IgD-negative memory B cell (primary cell): ENCODE measurements around the gene ZNF598. TPM values are rescaled to one million over a fixed set of nuclear protein-coding genes. Genes with fewer than 3 reads are reported as not detected.

Source experiments
- H3K27ac Mint-ChIP-seq, 3 donors: one replicate each; pipeline ENCODE4 v1.8.0; 2020 to 2022; ENCODE audit warnings: mild to moderate bottlenecking in 3 of 3, mixed read lengths in 3 of 3, moderate library complexity in 1 of 3
- H3K27me3 Mint-ChIP-seq: one replicate; pipeline ENCODE4 v1.8.0; 2021; ENCODE audit warnings: mixed read lengths
- H3K36me3 Mint-ChIP-seq: one replicate; pipeline ENCODE4 v1.8.0; 2020; ENCODE audit warnings: mild to moderate bottlenecking, mixed read lengths
- H3K4me1 Mint-ChIP-seq, 3 donors: one replicate each; pipeline ENCODE4 v1.8.0; 2020 to 2022; ENCODE audit warnings: mixed read lengths in 3 of 3, mild to moderate bottlenecking in 1 of 3
- H3K4me3 Mint-ChIP-seq, 4 donors: one replicate each; pipeline ENCODE4 v1.8.0; 2020 to 2022; ENCODE audit warnings: mild to moderate bottlenecking in 4 of 4, mixed read lengths in 4 of 4, moderate library complexity in 3 of 4
- H3K9me3 Mint-ChIP-seq, 3 donors: one replicate each; pipeline ENCODE4 v1.8.0; 2020 to 2021; ENCODE audit warnings: mixed read lengths in 3 of 3, mild to moderate bottlenecking in 1 of 3
- polyA plus RNA-seq: library from polyadenylated mRNA; unstranded; fragments of 300-500 nt; fragmentation: Illumina TruSeq; gene quantifications from one replicate; pipeline ENCODE4 v1.2.3, GENCODE V29; 2021

The ZNF598 gene
- polyA plus RNA-seq, 1 donor from 2014 or later = 11.0 TPM

DNA sequence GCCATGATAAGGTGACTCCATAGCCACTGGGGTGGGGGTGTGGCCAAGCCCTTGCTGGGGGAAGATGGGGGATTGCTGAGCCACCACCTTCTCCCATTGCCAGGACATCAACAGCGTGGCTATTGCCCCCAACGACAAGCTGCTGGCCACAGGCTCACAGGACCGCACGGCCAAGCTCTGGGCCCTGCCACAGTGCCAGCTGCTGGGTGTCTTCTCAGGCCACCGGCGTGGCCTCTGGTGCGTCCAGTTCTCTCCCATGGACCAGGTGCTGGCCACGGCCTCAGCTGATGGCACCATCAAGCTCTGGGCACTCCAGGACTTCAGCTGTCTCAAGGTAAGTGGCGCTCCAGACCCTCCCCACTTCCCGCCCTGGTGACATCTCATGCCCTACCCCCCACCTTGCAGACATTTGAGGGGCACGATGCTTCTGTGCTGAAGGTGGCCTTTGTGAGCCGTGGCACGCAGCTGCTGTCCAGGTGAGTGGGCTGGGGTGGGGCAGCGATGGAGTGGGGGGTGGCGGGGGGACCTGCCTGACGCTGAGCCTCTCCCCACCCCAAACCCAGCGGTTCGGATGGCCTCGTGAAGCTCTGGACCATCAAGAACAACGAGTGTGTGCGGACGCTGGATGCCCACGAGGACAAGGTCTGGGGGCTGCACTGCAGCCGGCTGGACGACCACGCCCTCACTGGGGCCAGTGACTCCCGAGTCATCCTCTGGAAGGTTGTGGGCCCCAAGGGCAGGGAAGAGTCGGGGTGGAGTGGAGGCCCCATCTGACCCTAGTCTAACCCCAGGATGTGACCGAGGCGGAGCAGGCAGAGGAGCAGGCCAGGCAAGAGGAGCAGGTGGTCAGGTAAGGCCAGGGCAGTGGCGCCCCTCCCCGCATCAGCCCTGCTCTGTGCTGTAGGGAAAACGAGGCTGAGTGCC is 32.4 kb downstream of the ZNF598 start:
- no peak overlapping the region for H3K4me3 Mint-ChIP-seq

DNA sequence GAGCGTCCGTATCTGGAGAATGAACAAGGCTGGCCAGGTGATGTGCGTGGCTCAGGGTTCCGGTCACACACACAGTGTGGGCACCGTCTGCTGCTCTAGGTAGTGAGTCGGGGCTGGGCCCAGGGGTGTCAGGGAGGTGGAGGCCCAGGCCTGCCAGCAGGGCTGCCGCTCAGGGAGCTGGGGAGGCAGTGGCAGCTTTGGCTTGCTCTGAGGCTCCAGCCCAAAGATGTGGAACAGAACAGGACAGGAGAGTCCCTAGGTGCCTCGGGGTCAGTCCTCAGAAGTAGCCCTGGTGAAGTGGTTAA is 33.5 kb downstream of the ZNF598 start:
- peak overlapping the region in 1 of 4 donors; percentile 35 for H3K4me3 Mint-ChIP-seq
- H3K9me3 Mint-ChIP-seq = no peaks in the 10 kb centered on the region
- H3K27me3 Mint-ChIP-seq = peaks cover 11% of the 10 kb centered on the region
- peaks cover 9 to 10% (median 9%) of the 10 kb centered on the region in 3 donors for H3K4me1 Mint-ChIP-seq
- peaks cover 5% of the 10 kb centered on the region for H3K36me3 Mint-ChIP-seq
- H3K27ac Mint-ChIP-seq = peak overlapping the region in 2 of 3 donors; percentile 43 to 73

More for the DNA sequence above, 32.4 kb downstream of the ZNF598 start:
- Mint-ChIP-seq H3K9me3 (no peaks in the 10 kb centered on the region), H3K36me3 (peaks cover 2% of the 10 kb centered on the region), H3K27ac (no peak overlapping the region), H3K27me3 (peaks cover 15% of the 10 kb centered on the region), H3K4me1 (peaks cover 0 to 3% (median 3%) of the 10 kb centered on the region in 3 donors)

DNA sequence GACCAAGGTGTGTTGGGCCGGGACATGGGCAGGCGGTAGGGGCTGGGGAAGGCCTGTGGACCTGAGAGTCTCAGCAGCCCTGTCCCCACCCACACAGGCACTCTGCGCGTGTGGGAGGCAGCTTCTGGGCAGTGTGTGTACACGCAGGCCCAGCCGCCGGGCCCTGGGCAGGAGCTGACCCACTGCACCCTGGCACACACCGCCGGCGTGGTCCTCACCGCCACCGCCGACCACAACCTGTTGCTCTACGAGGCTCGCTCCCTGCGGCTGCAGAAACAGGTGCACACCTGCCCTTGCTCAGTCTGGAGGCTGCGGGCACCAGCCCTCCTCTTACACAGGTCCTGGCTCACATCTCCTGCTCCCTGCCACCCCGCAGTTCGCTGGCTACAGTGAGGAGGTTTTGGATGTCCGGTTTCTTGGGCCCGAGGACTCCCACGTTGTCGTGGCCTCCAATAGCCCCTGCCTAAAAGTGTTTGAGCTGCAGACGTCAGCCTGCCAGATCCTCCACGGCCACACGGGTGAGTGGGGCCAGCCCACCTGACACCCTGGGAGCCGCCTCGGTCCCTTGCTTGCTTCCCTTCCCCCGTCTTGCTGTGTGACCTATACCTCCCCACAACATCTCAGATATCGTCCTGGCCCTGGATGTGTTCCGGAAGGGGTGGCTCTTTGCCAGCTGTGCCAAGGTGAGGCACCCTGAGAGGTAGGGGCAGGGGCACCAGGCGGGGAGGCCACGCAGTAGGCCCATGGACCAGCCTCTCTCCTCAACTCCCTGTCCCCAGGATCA is 34.0 kb downstream of the ZNF598 start:
- Mint-ChIP-seq H3K27me3 (peaks cover 6% of the 10 kb centered on the region), H3K27ac (peak overlapping the region; percentile 43 to 73 (median 46)), H3K36me3 (peaks cover 5% of the 10 kb centered on the region), H3K4me1 (peaks cover 9 to 12% (median 12%) of the 10 kb centered on the region in 3 donors), H3K4me3 (peak overlapping the region in 1 of 4 donors; percentile 35), H3K9me3 (no peaks in the 10 kb centered on the region)

DNA sequence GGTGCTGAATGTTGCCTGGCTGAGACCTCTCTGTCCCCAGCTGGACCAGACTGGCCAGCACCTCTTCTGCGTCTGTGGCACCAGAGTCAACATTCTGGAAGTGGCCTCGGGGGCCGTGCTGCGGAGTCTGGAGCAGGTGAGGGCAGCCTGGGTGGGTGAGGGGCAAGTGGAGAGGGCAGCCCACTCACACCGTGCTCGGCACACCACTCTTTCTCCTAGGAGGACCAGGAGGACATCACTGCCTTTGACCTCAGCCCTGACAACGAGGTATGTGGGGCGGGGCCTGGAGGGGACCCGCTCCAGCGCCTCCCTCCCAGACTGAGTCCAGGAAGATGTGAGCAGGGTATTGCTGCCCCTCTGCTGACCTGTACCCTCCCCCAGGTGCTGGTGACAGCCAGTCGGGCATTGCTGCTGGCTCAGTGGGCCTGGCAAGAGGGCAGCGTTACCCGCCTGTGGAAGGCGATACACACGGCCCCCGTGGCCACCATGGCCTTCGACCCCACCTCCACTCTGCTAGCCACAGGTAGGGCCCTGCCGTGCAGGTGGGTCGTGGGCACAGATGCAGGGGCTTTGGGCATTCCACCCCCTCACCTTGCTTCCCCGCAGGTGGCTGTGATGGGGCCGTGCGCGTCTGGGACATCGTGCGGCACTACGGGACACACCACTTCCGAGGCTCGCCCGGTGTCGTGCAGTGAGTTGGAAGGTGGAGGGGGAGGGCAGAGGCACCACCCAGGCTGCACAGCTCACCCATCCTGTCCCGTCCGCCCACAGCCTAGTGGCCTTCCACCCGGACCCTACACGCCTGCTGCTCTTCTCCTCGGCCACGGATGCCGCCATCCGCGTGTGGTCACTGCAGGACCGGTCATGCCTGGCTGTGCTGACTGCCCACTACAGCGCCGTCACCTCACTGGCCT is 35.2 kb downstream of the ZNF598 start:
- Mint-ChIP-seq H3K9me3 (no peaks in the 10 kb centered on the region), H3K36me3 (peaks cover 5% of the 10 kb centered on the region), H3K27me3 (no peaks in the 10 kb centered on the region), H3K4me1 (peaks cover 9 to 12% (median 12%) of the 10 kb centered on the region in 3 donors), H3K27ac (peak overlapping the region in 1 of 3 donors; percentile 99), H3K4me3 (peak overlapping the region in 1 of 4 donors; percentile 74)

DNA sequence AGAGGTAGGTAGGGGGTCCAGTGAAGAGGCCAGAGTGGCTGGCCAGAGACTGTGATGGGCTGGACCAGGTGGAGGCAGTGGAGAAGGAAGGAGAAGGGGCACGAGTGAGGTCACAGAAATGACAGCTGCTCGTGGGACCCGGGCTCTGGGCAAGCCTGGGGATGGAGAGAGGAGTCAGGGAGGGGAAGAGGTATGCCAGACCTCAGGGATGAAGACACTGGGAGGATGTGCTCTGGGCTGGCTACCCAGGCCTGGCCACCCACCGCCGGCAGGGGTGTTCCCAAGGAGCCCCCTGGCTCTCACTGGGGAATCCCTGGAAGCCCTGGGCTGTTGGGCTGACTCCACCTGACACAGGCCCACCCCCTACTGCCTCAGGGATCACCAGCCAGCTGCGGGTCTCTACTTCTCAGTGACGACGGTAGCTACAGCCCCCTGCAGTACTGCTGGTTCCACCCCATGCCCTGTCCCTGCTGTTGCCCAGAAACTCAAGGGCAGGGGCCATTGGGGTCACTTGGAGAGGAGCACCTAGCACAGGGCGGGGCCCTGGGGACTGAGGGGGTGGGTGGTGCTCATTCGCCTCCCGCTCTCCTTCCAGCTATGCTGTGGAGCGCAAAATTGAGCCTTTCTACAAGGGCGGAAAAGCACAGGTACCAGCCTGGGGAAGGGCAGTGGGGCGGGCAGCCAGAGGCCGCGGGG is 36.0 kb downstream of the ZNF598 start:
- H3K9me3 Mint-ChIP-seq = no peaks in the 10 kb centered on the region
- H3K4me3 Mint-ChIP-seq = peak overlapping the region in 1 of 4 donors; percentile 55
- peaks cover 4% of the 10 kb centered on the region for H3K36me3 Mint-ChIP-seq
- no peaks in the 10 kb centered on the region for H3K27me3 Mint-ChIP-seq
- peaks cover 9 to 12% (median 12%) of the 10 kb centered on the region in 3 donors for H3K4me1 Mint-ChIP-seq
- peak overlapping the region in 2 of 3 donors; percentile 95 to 99 for H3K27ac Mint-ChIP-seq

DNA sequence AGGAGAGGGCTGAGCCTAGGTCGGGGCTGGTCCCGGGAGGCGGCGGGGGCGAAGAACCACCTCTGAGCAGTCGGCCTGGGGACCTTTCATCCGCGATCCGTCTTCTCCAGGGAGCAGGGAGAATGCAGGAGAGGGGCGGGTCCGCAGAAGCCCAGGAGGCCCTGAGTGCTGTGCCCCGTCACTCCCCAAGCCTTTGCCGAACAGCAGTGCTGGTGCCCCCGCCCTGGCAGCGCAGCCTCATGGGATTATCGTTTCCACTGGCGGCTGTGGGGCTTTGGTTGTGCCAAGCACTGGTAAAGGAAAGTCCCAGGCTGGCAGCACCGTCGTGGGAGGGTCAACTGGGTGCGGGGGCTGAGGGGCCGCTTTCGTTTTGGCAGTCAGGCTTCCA is 37.1 kb downstream of the ZNF598 start:
- peaks cover 9 to 12% (median 12%) of the 10 kb centered on the region in 3 donors for H3K4me1 Mint-ChIP-seq
- no peaks in the 10 kb centered on the region for H3K9me3 Mint-ChIP-seq
- peak overlapping the region in 2 of 3 donors; percentile 98 to 99 for H3K27ac Mint-ChIP-seq
- H3K4me3 Mint-ChIP-seq = peak overlapping the region; percentile 93 to 99 (median 97)
- H3K36me3 Mint-ChIP-seq = peaks cover 3% of the 10 kb centered on the region
- H3K27me3 Mint-ChIP-seq = no peaks in the 10 kb centered on the region

DNA sequence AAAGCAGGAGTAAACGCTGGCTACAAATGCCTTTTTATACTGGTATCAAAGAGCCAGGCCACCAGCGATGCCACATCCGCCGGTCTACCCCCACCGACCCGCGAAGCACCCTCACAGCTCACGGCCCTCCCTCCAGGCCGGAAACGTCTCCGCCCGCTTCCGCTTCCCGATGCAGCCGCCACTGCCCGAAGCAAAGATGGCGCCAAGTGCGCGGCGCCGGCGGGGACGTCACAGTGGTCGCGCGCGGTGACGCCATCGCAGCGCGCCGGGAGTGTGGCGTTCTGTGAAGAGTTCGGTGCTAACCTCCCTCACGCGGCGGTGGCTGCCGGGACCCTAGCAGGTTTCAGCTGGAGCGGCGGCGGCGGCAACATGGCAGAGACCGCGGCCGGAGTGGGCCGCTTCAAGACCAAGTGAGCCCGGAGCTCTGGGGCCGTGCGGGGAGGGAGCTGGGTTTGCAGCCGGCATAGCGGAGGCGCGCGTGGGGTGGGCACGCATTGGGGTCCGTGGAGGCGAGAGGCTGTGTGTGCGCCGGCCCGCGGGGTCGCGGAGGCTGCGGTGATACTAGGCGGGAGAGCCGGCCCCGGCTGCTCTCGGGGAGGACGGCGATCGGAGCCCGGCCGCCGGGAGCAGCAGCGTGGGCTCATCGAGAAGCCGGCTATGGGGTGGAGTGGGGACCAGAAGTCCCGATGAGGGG is 37.7 kb downstream of the ZNF598 start, which contains the start of gene TBL3:
TSS of gene TBL3 (plus strand) at position 258 of the 694 bp plus-strand sequence. CDS start at position 370, 112 bp downstream.
- no peaks in the 10 kb centered on the region for H3K9me3 Mint-ChIP-seq
- peak within 1 kb of the TSS; percentile 93 to 99 (median 97) for H3K4me3 Mint-ChIP-seq
- peaks cover 3% of the 10 kb centered on the region for H3K36me3 Mint-ChIP-seq
- peaks cover 9 to 12% (median 12%) of the 10 kb centered on the region in 3 donors for H3K4me1 Mint-ChIP-seq
- H3K27ac Mint-ChIP-seq = peak within 1 kb of the TSS; percentile 95 to 99 (median 98)
- no peaks in the 10 kb centered on the region for H3K27me3 Mint-ChIP-seq

DNA sequence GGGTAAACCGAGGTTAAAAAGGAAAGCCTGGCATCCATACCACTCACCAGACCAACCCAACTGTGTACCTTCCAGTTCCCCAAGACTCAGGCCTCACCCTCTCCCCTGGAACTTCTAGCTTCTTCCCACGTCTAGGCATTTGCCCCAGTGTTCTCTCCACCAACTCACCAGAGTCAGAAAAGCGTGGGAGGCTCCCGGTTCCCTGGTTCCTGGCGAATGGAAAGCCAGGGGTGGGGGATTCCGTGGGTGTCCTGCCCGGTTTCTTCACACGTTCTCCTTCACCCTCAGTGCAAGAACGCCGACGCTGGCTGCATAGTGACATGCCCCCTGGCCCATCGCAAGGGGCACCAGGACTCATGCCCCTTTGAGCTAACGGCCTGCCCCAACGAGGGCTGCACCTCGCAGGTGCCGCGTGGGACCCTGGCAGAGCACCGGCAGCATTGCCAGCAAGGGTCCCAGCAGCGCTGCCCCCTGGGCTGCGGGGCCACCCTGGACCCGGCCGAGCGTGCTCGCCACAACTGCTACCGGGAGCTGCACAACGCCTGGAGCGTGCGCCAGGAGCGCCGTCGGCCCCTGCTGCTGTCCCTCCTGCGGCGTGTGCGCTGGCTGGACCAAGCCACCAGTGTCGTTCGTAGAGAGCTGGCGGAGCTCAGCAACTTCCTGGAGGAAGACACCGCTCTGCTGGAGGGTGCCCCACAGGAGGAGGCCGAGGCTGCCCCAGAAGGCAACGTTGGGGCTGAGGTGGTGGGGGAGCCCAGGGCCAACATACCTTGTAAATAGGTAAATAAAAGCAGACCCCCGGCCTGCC is 41.3 kb downstream of the ZNF598 start:
- Mint-ChIP-seq H3K27ac (no peak overlapping the region), H3K36me3 (peaks cover 3% of the 10 kb centered on the region), H3K4me1 (peaks cover 20 to 27% (median 24%) of the 10 kb centered on the region in 3 donors), H3K4me3 (peak overlapping the region in 1 of 4 donors; percentile 67), H3K9me3 (no peaks in the 10 kb centered on the region), H3K27me3 (peaks cover 4% of the 10 kb centered on the region)

DNA sequence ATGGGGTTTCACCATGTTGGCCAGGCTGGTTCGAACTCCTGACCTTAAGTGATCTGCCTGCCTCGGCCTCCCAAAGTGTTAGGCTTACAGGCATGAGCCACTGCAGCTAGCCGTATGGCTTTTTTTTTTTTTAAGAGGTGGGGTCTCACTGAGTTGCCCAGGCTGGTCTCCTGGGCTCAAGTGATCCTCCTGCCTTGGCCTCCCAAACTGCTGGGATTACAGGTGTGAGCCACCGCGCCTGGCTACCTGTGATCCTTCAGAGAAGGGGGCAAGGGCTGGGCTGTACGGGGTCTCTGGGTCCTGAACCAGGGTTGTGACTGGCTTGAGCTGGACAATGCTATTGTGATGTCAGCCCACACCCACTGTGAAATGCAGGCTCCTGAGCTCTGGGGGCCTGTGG is 43.2 kb downstream of the ZNF598 start, which contains the start of gene RNF151:
TSS of gene RNF151 (plus strand) at position 397 of the 400 bp plus-strand sequence. CDS start 26 bp downstream, outside the sequence.
- Mint-ChIP-seq H3K4me3 (peak within 1 kb of the TSS; percentile 93 to 100 (median 96)), H3K4me1 (peaks cover 14 to 23% (median 21%) of the 10 kb centered on the region in 3 donors), H3K9me3 (no peaks in the 10 kb centered on the region), H3K36me3 (peaks cover 3% of the 10 kb centered on the region), H3K27ac (peak within 1 kb of the TSS; percentile 95 to 100 (median 99)), H3K27me3 (peaks cover 4% of the 10 kb centered on the region)

DNA sequence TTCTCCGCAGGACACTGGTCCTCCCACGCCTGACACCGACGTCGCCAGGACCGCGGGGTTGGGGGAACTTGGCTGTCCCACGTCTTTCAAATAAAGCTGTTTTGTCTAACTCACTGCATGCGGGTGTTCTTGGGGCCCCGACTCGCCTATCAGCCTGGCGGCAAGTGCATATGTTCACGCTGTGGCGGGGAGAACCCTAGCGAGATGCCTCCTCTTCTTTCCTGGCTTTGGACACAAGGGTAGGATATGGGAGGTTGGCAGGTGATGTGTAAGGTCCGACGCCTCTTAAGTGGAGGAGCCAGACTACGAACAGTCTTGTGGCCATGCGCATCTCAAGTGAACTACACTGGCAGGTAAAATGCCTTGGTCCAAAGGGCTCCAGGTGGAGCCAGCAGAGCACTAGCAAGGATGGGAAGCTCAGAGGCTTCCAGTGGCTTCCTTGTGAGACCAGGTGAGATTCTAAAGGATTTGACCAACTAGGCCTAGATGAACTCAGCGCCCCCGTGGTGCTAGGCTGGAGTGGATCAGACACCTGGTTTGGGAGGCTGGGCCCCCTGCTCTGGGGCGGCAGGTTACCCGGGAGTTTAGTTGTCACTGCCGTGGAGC is 44.1 kb downstream of the ZNF598 start:
- Mint-ChIP-seq H3K9me3 (no peaks in the 10 kb centered on the region), H3K4me1 (peaks cover 18 to 28% (median 28%) of the 10 kb centered on the region in 3 donors), H3K4me3 (peak overlapping the region; percentile 93 to 100 (median 96)), H3K27ac (peak overlapping the region; percentile 95 to 100 (median 99)), H3K36me3 (peaks cover 2% of the 10 kb centered on the region), H3K27me3 (peaks cover 4% of the 10 kb centered on the region)

DNA sequence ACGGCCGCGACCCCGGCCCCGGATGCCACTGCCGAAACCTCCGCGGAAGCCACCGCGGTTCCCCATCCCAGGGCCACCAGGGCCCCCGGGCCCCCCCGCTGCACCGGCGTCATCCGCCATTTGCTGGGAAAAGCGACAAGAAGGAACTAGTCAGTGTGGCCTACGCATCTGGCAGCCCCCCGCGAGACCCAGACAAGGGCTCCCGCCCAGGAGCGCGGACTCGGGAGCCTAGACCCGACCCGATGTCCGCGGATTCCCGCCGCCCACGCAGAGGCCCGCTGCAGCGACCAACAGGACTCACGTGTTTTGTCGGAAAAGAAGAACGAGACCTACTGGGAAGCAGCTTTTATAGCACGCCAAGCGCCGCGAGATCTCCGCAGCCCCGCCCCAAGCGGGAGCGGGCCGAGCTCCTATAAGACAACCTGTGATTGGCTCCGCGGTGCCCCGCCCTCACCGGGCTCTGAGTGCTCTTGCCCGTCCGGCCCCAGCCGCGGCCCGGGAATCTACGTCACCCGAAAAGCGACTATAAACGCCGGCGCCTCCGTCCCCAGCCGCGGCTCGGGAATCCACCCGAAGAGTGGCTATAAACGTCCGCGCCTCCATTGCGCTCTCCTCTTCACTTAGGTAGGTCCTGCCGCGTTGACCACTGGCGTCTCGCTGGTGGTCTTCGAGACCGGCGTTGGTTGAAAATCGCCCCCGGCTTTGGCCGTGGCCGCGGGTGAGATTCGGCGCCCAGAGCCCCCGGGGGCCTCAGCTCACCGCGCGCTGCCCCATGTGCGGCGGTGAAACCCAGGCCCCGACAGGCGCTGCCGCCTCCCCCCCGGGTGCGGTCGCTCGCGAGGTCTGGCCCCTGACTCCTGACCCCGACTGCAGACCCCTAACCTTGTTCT is 44.9 kb downstream of the ZNF598 start, which contains the start of gene RPS2:
TSS of gene RPS2 (minus strand) at position 321 of the 890 bp plus-strand sequence. CDS start at position 120, 201 bp downstream.
- H3K27ac Mint-ChIP-seq = peak within 1 kb of the TSS; percentile 95 to 100 (median 99)
- H3K36me3 Mint-ChIP-seq = peaks cover 2% of the 10 kb centered on the region
- H3K4me3 Mint-ChIP-seq = peak within 1 kb of the TSS; percentile 93 to 100 (median 96)
- H3K9me3 Mint-ChIP-seq = no peaks in the 10 kb centered on the region
- H3K27me3 Mint-ChIP-seq = peaks cover 4% of the 10 kb centered on the region
- H3K4me1 Mint-ChIP-seq = peaks cover 23 to 31% (median 31%) of the 10 kb centered on the region in 3 donors
